DOHH2 (cell line): Measurements from ENCODE around the gene CPNE6.

Experiments used
- H3F3A ChIP-seq: fragments of 200-600 bp; sonication (generic), shearing (Covaris generic); 2 replicates; pipeline ENCODE4 v1.6.0; 2016; ENCODE audit warnings: antibody characterized with exemption, mild to moderate bottlenecking; ENCODE audit not compliant: control insufficient read depth, insufficient read depth
- H3K27ac ChIP-seq: fragments of 200-600 bp; sonication (generic); 2 replicates; pipeline ENCODE4 v1.5.1; 2014; ENCODE audit warnings: low read depth, mild to moderate bottlenecking, low read length, moderate library complexity
- H3K27me3 ChIP-seq: fragments of 200-600 bp; sonication (generic); 2 replicates; pipeline ENCODE4 v1.6.1; 2014; ENCODE audit warnings: mild to moderate bottlenecking, low read length, mixed read lengths; ENCODE audit not compliant: control insufficient read depth
- H3K36me3 ChIP-seq: fragments of 200-600 bp; sonication (generic); 2 replicates; pipeline ENCODE4 v1.6.1; 2014; ENCODE audit warnings: mild to moderate bottlenecking, low read length, moderate library complexity, mixed read lengths; ENCODE audit not compliant: control insufficient read depth
- H3K4me1 ChIP-seq: fragments of 200-600 bp; sonication (generic); 2 replicates; pipeline ENCODE4 v1.6.1; 2014; ENCODE audit warnings: mild to moderate bottlenecking, low read length, mixed read lengths; ENCODE audit not compliant: control insufficient read depth
- H3K4me2 ChIP-seq: fragments of 200-600 bp; sonication (generic); 2 replicates; pipeline ENCODE4 v1.6.0; 2014; ENCODE audit warnings: mild to moderate bottlenecking, low read length, moderate library complexity
- H3K4me3 ChIP-seq: fragments of 200-600 bp; sonication (generic); 2 replicates; pipeline ENCODE4 v1.5.1; 2014; ENCODE audit warnings: mild to moderate bottlenecking, low read length, mixed read lengths
- H3K79me2 ChIP-seq: fragments of 200-600 bp; sonication (generic); 2 replicates; pipeline ENCODE4 v1.6.1; 2014; ENCODE audit warnings: mild to moderate bottlenecking, low read length, mixed read lengths; ENCODE audit not compliant: control insufficient read depth
- H3K9me2 ChIP-seq: fragments of 200-600 bp; sonication (generic); replicated peaks from 2 replicates; pipeline ENCODE4 v1.6.1; 2014; ENCODE audit warnings: mild to moderate bottlenecking, low read length, mixed read lengths; ENCODE audit not compliant: control insufficient read depth
- H3K9me3 ChIP-seq: fragments of 200-600 bp; sonication (generic); 2 replicates; pipeline ENCODE4 v1.6.1; 2014; ENCODE audit warnings: antibody characterized with exemption, low read length, mixed read lengths; ENCODE audit not compliant: control insufficient read depth, insufficient read depth
- H4K20me1 ChIP-seq: fragments of 200-600 bp; sonication (generic); 2 replicates; pipeline ENCODE4 v1.6.0; 2014; ENCODE audit warnings: low read depth, mild to moderate bottlenecking, antibody characterized with exemption, low read length, moderate library complexity; ENCODE audit not compliant: control insufficient read depth, insufficient read depth
- EZH2phosphoT487 ChIP-seq: fragments of 200-600 bp; sonication (generic); IDR thresholded peaks from 2 replicates; pipeline ENCODE4 v1.6.1; 2017; ENCODE audit warnings: borderline replicate concordance, mild to moderate bottlenecking, antibody characterized with exemption, low read length, moderate library complexity, mixed read lengths
- TF ChIP-seq, protein P1 (sequence below): fragments of 200-600 bp; sonication (generic); IDR thresholded peaks from one replicate; pipeline ENCODE4 v1.5.1; 2014; ENCODE audit warnings: antibody characterized with exemption, mild to moderate bottlenecking, low read depth, low read length; ENCODE audit not compliant: poor library complexity, severe bottlenecking

CPNE6 gene

DNA sequence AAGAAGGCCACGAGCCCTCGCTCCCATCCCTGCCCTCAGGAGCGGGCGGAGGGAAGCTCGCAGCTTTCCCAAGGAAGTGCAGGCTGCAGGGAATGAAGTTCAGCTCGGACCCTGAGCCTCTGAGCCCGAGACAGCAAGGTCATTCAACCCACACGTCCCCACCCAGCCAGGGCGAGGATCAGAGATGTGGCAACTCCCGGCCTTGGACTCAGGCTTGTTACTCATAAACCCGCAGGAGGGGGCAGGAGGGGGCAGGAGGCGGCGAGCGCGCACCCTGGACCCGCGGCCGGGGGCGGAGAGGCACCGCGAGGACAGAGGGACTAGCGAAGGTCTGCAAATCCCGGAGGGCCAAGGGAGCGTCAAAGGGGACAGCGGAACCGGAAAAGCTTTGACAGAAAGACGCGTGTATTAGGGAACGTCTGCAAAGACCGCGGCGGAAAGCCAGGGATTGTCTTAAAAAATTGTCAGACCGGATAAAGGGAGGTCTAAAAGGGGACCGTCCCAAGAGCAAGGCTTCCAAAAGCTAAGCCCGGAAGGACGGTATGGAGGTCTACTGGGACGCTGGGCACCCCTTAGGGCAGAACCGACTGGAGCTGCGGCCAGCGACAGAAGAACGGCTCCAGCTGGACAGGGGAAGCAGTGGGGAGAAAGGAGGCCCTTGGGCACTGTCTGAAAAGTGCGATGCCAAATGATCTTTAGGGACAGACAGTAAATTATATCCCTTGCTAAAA lies 42.6 kb downstream of the CPNE6 start:
- H4K20me1 ChIP-seq: peaks cover 4% of the 10 kb centered on the region; the same call in 1 of the 2 replicates
- H3K9me3 ChIP-seq: no peaks in the 10 kb centered on the region
- peaks cover 24% of the 10 kb centered on the region for H3K79me2 ChIP-seq
- H3K27me3 ChIP-seq: no peaks in the 10 kb centered on the region
- peak overlapping the region; percentile 90 for H3K27ac ChIP-seq
- H3K4me3 ChIP-seq: peak overlapping the region; percentile 93
- peaks cover 17% of the 10 kb centered on the region for H3F3A ChIP-seq
- TF ChIP-seq EZH2phosphoT487: no peak
- TF ChIP-seq, protein P1, sequence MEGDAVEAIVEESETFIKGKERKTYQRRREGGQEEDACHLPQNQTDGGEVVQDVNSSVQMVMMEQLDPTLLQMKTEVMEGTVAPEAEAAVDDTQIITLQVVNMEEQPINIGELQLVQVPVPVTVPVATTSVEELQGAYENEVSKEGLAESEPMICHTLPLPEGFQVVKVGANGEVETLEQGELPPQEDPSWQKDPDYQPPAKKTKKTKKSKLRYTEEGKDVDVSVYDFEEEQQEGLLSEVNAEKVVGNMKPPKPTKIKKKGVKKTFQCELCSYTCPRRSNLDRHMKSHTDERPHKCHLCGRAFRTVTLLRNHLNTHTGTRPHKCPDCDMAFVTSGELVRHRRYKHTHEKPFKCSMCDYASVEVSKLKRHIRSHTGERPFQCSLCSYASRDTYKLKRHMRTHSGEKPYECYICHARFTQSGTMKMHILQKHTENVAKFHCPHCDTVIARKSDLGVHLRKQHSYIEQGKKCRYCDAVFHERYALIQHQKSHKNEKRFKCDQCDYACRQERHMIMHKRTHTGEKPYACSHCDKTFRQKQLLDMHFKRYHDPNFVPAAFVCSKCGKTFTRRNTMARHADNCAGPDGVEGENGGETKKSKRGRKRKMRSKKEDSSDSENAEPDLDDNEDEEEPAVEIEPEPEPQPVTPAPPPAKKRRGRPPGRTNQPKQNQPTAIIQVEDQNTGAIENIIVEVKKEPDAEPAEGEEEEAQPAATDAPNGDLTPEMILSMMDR: no peak
- H3K36me3 ChIP-seq: peaks cover 38% of the 10 kb centered on the region
- no peaks in the 10 kb centered on the region for H3K9me2 ChIP-seq
- peak overlapping the region; percentile 93 for H3K4me2 ChIP-seq
- peaks cover 22% of the 10 kb centered on the region for H3K4me1 ChIP-seq

DNA sequence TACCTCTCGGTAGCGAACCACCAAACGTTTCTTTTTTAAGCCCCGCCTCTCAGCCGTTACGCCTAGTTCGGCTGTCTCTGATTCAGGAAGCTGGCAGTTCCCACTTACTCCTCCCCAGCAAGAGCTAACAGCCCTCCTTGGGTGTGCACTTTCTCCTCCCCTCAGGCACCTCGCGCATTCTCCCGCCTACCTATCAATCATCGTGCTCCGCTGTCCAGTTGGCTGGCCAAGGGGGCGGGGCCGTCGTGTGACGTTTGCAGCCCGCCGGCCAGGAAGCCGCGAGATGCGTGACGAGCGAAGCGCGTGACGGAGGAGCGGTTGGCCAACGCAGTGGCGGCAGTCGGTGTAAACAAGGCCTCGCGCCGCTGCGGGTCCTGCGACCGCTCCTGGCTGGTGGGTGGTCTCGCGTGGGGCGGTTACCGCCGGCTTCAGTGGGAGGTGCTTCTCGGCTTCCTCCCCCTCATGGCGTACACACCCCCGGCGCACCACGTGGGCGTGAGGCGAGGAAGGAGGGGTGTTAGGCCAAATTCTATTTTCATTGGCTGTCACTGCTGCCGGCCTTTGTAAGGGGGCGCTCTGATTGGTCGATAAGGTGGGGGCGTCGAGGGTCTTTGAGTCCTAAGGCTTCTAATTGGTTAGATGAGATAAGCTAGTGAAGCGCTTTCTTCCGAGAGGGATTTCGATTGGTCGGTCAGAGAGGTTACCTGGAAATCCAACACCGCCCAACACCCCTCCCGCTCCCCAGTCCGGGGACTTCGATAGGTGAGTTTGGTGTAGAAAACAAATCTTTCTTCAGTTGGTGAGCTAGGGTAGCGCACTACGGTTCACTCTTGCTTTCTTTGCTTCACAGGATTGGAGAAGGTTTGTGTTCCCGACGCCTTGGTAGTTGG lies 43.4 kb downstream of the CPNE6 start, which contains the start of the genes DCAF11 and NRL:
DCAF11 (plus strand) TSS at position 246 of the 890 bp plus-strand sequence. CDS start 818 bp downstream, outside the sequence.
NRL (minus strand) TSS at position 418 of the 890 bp plus-strand sequence. CDS start 32,101 bp downstream, outside the sequence.
- peaks cover 46% of the 10 kb centered on the region for H3K36me3 ChIP-seq
- peaks cover 15% of the 10 kb centered on the region for H3F3A ChIP-seq
- no peaks in the 10 kb centered on the region for H3K9me3 ChIP-seq
- H3K27ac ChIP-seq: peak within 1 kb of the TSS; percentile 90
- H4K20me1 ChIP-seq: peaks cover 4% of the 10 kb centered on the region; the same call in 1 of the 2 replicates
- peak within 1 kb of the TSS; percentile 93 for H3K4me2 ChIP-seq
- peaks cover 18% of the 10 kb centered on the region for H3K4me1 ChIP-seq
- TF ChIP-seq, protein P1: no peak
- peak within 1 kb of the TSS; percentile 93 for H3K4me3 ChIP-seq
- H3K9me2 ChIP-seq: no peaks in the 10 kb centered on the region
- H3K79me2 ChIP-seq: peaks cover 24% of the 10 kb centered on the region
- H3K27me3 ChIP-seq: no peaks in the 10 kb centered on the region

DNA sequence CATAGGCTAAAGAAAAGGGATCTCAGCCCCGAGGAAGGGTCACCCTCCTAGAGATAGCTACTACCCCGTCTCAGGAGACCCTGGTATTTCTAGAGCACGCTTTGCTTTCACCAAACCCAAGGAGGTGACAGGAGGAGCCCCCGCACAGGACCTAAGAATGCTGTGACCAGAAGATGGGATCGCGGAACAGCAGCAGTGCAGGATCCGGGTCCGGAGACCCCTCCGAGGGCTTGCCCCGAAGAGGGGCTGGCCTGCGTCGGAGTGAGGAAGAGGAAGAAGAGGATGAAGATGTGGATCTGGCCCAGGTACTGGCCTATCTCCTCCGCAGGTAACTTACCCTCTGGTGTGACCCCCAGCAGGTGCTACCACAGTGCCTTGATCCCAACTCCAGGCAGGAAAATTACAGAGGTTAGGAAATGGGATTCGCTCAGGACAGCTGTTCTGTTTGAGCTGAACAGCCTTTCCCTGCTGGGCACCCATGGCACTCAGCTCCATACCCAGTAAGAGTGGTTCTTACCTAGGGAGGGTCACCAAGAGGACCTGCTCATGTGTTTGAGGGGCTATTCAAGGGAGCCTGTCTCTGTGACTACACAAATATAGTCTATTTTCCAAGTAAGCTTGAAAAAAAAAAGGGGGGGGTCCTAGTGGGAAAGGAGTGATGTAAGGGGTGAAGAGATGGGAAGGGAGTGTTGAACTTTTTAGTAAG lies 44.2 kb downstream of the CPNE6 start:
- Histone ChIP-seq H3K4me1 (peaks cover 18% of the 10 kb centered on the region), H3K36me3 (peaks cover 50% of the 10 kb centered on the region), H3K27me3 (no peaks in the 10 kb centered on the region), H4K20me1 (peaks cover 4% of the 10 kb centered on the region; the same call in 1 of the 2 replicates), H3K4me3 (peak overlapping the region; percentile 93), H3K79me2 (peaks cover 24% of the 10 kb centered on the region), H3K9me2 (no peaks in the 10 kb centered on the region), H3K27ac (peak overlapping the region; percentile 90; the same call in 1 of the 2 replicates), H3F3A (peaks cover 9% of the 10 kb centered on the region; the same call in 1 of the 2 replicates), H3K4me2 (peak overlapping the region; percentile 83), H3K9me3 (no peaks in the 10 kb centered on the region)
- TF ChIP-seq EZH2phosphoT487: no peak
- TF ChIP-seq, protein P1: no peak
